ENCODE measurements around the gene LIMD2. TPM values are rescaled to one million over a fixed set of nuclear protein-coding genes. Genes with fewer than 3 reads are reported as not detected.
A peak's percentile ranks its signal among the peaks of the same experiment; 100 is the strongest.

The LIMD2 gene
- total RNA-seq = 1 to 10 TPM; 2.7 to 5.6 TPM

DNA sequence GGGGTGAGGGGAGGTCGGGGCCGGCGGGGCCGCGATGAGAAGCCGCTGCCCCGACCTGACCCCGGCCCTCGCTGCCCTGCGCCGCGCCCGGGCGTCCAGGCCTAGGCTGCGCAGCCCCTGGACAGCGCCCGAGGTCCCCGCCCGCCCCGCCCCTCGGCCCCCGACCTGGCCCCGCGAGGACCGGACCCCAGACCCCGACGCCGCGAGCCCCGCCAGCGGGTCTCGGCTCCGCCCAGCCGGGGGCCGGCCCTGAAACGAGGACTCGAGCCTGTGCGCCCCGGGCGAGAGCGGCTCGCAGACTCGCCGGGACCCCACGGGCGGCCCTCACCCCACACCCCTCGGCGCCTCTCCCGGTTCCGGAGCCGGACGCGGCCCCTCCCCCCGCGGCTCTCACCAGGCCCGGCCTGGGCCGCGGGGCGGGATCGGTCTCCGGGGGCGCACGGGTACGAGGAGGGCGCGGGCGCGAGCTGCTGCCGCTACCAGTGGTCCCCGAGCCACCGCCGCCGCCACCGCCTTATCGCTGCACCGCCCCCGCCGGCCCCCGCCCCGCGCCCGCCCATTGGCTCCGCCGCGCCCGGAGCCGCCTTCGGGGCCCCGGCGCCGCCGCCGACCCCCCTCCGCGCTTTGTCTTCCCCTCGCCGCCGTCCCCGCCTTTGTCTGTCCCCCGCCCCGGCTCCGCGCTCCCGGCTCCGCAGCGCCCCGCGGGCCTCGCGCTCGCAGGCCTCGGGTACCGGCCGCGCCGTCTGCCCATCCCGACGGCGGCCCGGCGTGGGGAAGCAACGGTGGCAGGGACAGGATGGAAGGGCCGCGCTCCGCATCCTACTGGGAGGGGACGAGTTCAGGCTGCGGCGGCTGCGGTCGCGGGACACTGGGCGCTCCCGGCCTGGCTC is at the start of gene LIMD2:
Gene LIMD2, minus strand, starts transcription at position 488 of the 890 bp plus-strand sequence. CDS start 827 bp downstream, outside the sequence.
- Histone ChIP-seq H3K9me3 (no peaks in the 10 kb centered on the region), H3K4me3 (peak within 1 kb of the TSS; percentile 51 to 72), H3K27ac (peak within 1 kb of the TSS; percentile 73 to 77), H3K4me1 (peaks cover 0 to 39% of the 10 kb centered on the region in 2 donors), H3K36me3 (peaks cover 16% of the 10 kb centered on the region), H3K27me3 (no peaks in the 10 kb centered on the region)
- TF ChIP-seq, protein P1, sequence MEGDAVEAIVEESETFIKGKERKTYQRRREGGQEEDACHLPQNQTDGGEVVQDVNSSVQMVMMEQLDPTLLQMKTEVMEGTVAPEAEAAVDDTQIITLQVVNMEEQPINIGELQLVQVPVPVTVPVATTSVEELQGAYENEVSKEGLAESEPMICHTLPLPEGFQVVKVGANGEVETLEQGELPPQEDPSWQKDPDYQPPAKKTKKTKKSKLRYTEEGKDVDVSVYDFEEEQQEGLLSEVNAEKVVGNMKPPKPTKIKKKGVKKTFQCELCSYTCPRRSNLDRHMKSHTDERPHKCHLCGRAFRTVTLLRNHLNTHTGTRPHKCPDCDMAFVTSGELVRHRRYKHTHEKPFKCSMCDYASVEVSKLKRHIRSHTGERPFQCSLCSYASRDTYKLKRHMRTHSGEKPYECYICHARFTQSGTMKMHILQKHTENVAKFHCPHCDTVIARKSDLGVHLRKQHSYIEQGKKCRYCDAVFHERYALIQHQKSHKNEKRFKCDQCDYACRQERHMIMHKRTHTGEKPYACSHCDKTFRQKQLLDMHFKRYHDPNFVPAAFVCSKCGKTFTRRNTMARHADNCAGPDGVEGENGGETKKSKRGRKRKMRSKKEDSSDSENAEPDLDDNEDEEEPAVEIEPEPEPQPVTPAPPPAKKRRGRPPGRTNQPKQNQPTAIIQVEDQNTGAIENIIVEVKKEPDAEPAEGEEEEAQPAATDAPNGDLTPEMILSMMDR (IDR thresholded peaks at IDR 0.05) = no peak
- DNase-seq (ENCODE audit: low spot score) = no peak

DNA sequence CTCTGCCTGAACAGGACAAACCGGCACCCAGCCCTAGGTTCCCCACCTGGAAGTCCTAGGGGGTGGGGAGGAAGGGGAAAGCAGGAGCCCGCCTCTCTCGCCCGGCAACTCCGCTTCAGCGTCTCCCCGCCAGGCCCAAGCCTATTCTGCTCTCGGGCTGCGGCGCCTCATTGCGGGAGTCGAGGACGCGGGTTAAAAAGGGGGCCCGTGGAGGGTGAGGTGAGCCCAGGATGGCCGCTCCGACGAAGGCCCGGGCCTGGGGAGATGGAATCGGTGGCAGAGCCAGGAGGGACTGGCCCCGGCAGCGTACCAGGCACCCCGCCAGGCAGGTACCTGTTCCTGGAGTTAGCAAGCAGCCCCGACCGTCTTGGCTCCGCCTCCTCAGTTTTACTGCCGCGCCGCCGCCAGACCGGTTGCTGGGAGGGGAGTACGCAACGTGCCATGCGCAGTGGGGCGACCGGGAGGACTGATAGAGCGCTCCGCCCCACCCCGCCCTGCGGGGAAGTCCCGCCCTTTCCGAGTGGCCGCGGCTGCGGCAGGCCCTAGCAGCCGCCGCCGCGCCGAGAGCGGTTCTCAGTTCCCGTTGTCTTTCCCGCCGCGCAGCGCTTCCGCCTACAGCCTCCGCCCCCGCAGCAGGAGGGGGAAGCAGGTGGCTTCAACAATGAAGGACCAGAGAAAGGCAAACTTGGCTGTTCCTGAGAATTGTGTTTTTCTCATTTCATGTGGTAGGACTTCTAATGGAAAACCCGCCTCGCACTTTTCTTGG is 41.7 kb upstream of the LIMD2 start, which contains the start of gene STRADA:
Gene STRADA, minus strand, starts transcription at position 392 of the 766 bp plus-strand sequence. CDS start 13,430 bp downstream, outside the sequence.
- no peaks in the 10 kb centered on the region for H3K27me3 ChIP-seq
- H3K36me3 ChIP-seq = peaks cover 14% of the 10 kb centered on the region
- TF ChIP-seq, protein P1 (IDR thresholded peaks at IDR 0.05) = peak in 1 of 2 donors; percentile 25
- no peaks in the 10 kb centered on the region for H3K9me3 ChIP-seq
- peak within 1 kb of the TSS; percentile 90 to 94 for H3K27ac ChIP-seq
- peaks cover 0 to 15% of the 10 kb centered on the region in 2 donors for H3K4me1 ChIP-seq
- peak; percentile 97 for DNase-seq (ENCODE audit: low spot score)
- H3K4me3 ChIP-seq = peak within 1 kb of the TSS; percentile 84 to 94

DNA sequence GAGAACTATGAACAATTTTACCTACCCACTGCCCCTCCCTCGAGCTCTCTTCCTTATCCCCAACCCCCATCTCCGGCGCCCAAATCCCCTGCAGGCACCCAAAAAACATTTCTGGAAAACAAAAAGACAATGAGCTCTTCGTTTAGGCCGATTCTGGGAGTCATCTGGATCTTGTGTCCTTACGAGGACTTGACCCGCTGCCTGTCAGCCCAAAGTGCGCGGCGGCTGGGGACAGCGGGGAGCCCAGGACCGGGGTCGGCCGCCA is 41.1 kb upstream of the LIMD2 start:
- Histone ChIP-seq H3K27me3 (no peaks in the 10 kb centered on the region), H3K4me1 (peaks cover 0 to 15% of the 10 kb centered on the region in 2 donors), H3K4me3 (peak overlapping the region; percentile 84 to 94), H3K36me3 (peaks cover 8% of the 10 kb centered on the region), H3K27ac (peak overlapping the region; percentile 90 to 94), H3K9me3 (no peaks in the 10 kb centered on the region)
- TF ChIP-seq, protein P1 (IDR thresholded peaks at IDR 0.05) = no peak
- peak; percentile 59 for DNase-seq (ENCODE audit: low spot score)

DNA sequence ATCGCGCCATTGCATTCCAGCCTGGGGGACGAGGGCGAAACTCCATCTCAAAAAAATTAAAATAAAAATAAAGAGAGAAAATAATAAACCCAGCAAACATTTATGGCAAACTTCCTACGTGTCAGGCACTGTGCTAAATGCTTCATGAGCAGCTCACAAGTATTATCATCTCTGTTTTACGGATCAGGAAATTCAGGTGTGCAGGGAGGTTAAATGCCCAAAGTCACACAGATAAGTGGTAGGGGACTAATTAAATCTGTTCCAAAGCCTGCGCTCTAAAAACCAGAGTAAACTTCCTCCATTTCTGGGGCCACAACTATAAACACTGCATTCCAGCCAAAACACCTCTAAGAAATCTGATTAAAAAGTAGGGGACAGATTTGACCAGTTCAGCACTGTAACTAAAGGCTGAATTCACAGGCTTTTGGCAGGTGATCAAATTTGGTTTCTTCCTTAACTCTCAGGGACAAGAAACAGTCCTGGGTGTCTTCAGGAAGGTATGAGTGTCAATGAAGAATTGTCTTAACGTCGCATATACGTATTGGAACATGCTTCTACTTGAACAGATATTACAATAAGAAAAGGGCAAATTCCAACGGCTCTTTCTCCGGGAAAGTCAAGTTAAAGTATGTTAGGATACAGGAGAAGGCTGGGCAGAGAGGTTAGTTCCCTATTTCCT is 40.7 kb upstream of the LIMD2 start:
- Histone ChIP-seq H3K4me1 (peaks cover 0 to 15% of the 10 kb centered on the region in 2 donors), H3K4me3 (peak overlapping the region; percentile 84 to 94), H3K36me3 (peaks cover 4% of the 10 kb centered on the region), H3K9me3 (no peaks in the 10 kb centered on the region), H3K27me3 (no peaks in the 10 kb centered on the region), H3K27ac (peak overlapping the region; percentile 90 to 94)
- DNase-seq (ENCODE audit: low spot score) = no peak
- TF ChIP-seq, protein P1 (IDR thresholded peaks at IDR 0.05) = no peak

DNA sequence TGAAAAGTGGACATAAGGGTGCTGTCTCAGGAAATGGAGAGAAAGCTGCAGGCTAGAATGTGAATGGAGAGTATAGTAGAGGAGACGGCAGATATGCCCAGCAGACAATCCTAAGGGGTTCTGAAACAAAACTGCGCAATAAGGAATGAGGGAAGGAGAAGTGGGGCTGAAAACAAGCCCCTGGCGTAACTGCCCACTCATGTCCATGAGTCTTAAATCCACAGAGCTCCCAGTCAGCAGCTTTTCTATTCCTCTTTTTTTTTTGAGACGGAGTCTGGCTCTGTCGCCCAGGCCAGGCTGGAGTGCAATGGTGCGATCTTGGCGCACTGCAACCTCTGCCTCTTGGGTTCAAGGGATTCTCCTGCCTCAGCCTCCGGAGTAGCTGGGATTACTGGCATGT is 35.8 kb upstream of the LIMD2 start:
- no peaks in the 10 kb centered on the region for H3K9me3 ChIP-seq
- no peaks in the 10 kb centered on the region for H3K36me3 ChIP-seq
- TF ChIP-seq, protein P1 (IDR thresholded peaks at IDR 0.05) = no peak
- H3K27me3 ChIP-seq = no peaks in the 10 kb centered on the region
- H3K27ac ChIP-seq = no peak overlapping the region
- peaks cover 0 to 7% of the 10 kb centered on the region in 2 donors for H3K4me1 ChIP-seq
- peak; percentile 34 for DNase-seq (ENCODE audit: low spot score)
- H3K4me3 ChIP-seq = no peak overlapping the region
